OCI-LY3 (cell line): ENCODE measurements around the gene OBSCN.

Experiments used
- CTCF ChIP-seq: fragments of 200-600, 300-600 bp; sonication (generic); IDR thresholded peaks from 2 replicates; pipeline ENCODE4 v1.5.1; 2014; ENCODE audit warnings: antibody characterized with exemption, low read length, low read depth
- EZH2phosphoT487 ChIP-seq: fragments of 200-600 bp; shearing (Covaris generic); IDR thresholded peaks from 2 replicates; pipeline ENCODE4 v1.6.1; 2018; ENCODE audit warnings: antibody characterized with exemption, mixed run types, low read depth

- TF ChIP-seq CTCF (no peak), EZH2phosphoT487 (no peak)
Measured at GRCh38 chr1:228241259-228241658, 33.4 kb downstream of the OBSCN start.
